Measurements from ENCODE around the gene AKT2. TPM values are rescaled to one million over a fixed set of nuclear protein-coding genes. Genes with fewer than 3 reads are reported as not detected.

Gene AKT2
- polyA plus RNA-seq, 3 donors, result 11.4 to 122 (median 16.3) TPM

DNA sequence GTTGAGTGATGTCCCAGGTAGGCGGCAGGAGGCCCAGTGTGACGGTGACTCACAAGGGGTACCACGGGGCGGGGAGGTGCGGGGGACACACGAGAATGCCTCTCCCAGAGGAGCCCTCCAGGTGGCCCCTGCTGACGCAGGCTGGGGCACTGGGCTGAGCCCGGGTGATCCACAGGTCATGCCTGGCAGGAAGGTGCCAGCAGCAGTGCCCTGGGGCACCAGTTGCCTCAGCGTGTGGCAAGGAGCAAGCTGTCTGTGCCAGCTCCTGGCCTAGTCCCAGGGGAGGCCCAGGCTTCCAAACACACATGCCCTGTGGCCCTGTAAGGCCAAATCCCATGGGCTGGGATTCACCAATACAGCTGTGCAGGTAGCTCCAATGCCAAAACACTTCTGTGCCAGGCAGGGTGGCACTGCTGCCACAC is 28.0 kb downstream of the AKT2 start:
- Histone ChIP-seq H3K4me1 (ENCODE audit: control insufficient read depth in 1 of 2, insufficient read depth in 2 of 2, low read length in 2 of 2) (peaks cover 12 to 14% of the 10 kb centered on the region in 2 donors), H3K4me2 (replicated peaks; ENCODE audit: extremely low read depth, low read length, poor library complexity, severe bottlenecking) (no peak overlapping the region), H3K9me3 (replicated peaks in 1 of 2; ENCODE audit: control insufficient read depth in 1 of 2, insufficient read depth in 1 of 2, low read length in 2 of 2) (no peaks in the 10 kb centered on the region), H3K9ac (ENCODE audit: insufficient read depth, low read length, poor library complexity, severe bottlenecking) (no peak overlapping the region), H3K4me3 (replicated peaks in 1 of 3; ENCODE audit: low read depth in 2 of 3, low read length in 3 of 3) (no peak overlapping the region), H4K20me1 (ENCODE audit: insufficient read depth, low read length) (peaks cover 68% of the 10 kb centered on the region), H2AFZ (ENCODE audit: insufficient read depth, low read depth, low read length, poor library complexity, severe bottlenecking) (no peak overlapping the region), H3K79me2 (ENCODE audit: insufficient read depth, low read length) (peaks cover 47% of the 10 kb centered on the region), H3K36me3 (replicated peaks in 1 of 2; ENCODE audit: control insufficient read depth in 1 of 2, insufficient read depth in 2 of 2, low read length in 2 of 2) (peaks cover 48 to 57% of the 10 kb centered on the region in 2 donors), H3K27ac (ENCODE audit: low read depth in 1 of 2, low read length in 2 of 2) (no peak overlapping the region), H3K27me3 (ENCODE audit: control insufficient read depth in 2 of 2, insufficient read depth in 2 of 2, low read length in 2 of 2) (no peaks in the 10 kb centered on the region)
- TF ChIP-seq, protein P1, sequence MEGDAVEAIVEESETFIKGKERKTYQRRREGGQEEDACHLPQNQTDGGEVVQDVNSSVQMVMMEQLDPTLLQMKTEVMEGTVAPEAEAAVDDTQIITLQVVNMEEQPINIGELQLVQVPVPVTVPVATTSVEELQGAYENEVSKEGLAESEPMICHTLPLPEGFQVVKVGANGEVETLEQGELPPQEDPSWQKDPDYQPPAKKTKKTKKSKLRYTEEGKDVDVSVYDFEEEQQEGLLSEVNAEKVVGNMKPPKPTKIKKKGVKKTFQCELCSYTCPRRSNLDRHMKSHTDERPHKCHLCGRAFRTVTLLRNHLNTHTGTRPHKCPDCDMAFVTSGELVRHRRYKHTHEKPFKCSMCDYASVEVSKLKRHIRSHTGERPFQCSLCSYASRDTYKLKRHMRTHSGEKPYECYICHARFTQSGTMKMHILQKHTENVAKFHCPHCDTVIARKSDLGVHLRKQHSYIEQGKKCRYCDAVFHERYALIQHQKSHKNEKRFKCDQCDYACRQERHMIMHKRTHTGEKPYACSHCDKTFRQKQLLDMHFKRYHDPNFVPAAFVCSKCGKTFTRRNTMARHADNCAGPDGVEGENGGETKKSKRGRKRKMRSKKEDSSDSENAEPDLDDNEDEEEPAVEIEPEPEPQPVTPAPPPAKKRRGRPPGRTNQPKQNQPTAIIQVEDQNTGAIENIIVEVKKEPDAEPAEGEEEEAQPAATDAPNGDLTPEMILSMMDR (IDR thresholded peaks at IDR 0.05), result no peak
- Mint-ChIP-seq H3K4me3 (no peak overlapping the region), H3K27ac (no peak overlapping the region), H3K4me1 (peaks cover 16% of the 10 kb centered on the region), H3K9me3 (no peaks in the 10 kb centered on the region), H3K27me3 (ENCODE audit: low read depth in 3 of 3) (peaks cover 0 to 4% (median 0%) of the 10 kb centered on the region in 3 donors), H3K36me3 (peaks cover 51 to 55% of the 10 kb centered on the region in 2 donors)
- DNase-seq, result no peak
- intact Hi-C loops (cut with micrococcal nuclease), result no loop called here
- 95% methylated on average over 9 of the region's 9 CpGs for WGBS (ENCODE audit: insufficient coverage)

DNA sequence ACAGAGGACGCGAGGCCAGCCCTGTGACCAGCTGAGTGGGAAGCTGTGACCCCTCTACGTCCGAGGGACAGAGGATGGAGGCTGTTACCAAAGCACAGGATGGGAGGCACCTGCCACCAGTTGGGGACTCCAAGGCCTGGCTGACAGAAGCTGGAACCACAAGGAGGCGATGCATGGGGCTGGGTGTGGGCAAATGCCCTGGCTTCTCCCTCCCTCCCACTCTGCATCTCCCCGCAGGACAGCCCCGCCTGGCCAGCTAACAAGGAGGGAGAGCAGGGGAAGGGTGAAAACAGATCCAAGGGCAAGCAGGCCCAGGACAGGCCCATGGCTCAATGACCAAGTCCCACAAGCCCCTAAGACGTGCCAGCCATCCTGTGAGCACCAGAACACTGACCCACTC is 28.6 kb downstream of the AKT2 start:
- H3K9me3 Mint-ChIP-seq, result no peaks in the 10 kb centered on the region
- no peak overlapping the region for H3K27ac Mint-ChIP-seq
- Histone ChIP-seq H4K20me1 (ENCODE audit: insufficient read depth, low read length) (peaks cover 68% of the 10 kb centered on the region), H2AFZ (ENCODE audit: insufficient read depth, low read depth, low read length, poor library complexity, severe bottlenecking) (no peak overlapping the region), H3K36me3 (replicated peaks in 1 of 2; ENCODE audit: control insufficient read depth in 1 of 2, insufficient read depth in 2 of 2, low read length in 2 of 2) (peaks cover 52 to 63% of the 10 kb centered on the region in 2 donors), H3K4me2 (replicated peaks; ENCODE audit: extremely low read depth, low read length, poor library complexity, severe bottlenecking) (no peak overlapping the region), H3K9ac (ENCODE audit: insufficient read depth, low read length, poor library complexity, severe bottlenecking) (no peak overlapping the region), H3K9me3 (replicated peaks in 1 of 2; ENCODE audit: control insufficient read depth in 1 of 2, insufficient read depth in 1 of 2, low read length in 2 of 2) (no peaks in the 10 kb centered on the region), H3K4me1 (ENCODE audit: control insufficient read depth in 1 of 2, insufficient read depth in 2 of 2, low read length in 2 of 2) (peaks cover 6 to 8% of the 10 kb centered on the region in 2 donors), H3K79me2 (ENCODE audit: insufficient read depth, low read length) (peaks cover 47% of the 10 kb centered on the region), H3K27ac (ENCODE audit: low read depth in 1 of 2, low read length in 2 of 2) (no peak overlapping the region), H3K4me3 (replicated peaks in 1 of 3; ENCODE audit: low read depth in 2 of 3, low read length in 3 of 3) (no peak overlapping the region), H3K27me3 (ENCODE audit: control insufficient read depth in 2 of 2, insufficient read depth in 2 of 2, low read length in 2 of 2) (no peaks in the 10 kb centered on the region)
- no peak overlapping the region for H3K4me3 Mint-ChIP-seq
- peaks cover 56 to 60% of the 10 kb centered on the region in 2 donors for H3K36me3 Mint-ChIP-seq
- TF ChIP-seq, protein P1 (IDR thresholded peaks at IDR 0.05), result no peak
- intact Hi-C loops (cut with micrococcal nuclease), result no loop called here
- H3K4me1 Mint-ChIP-seq, result peaks cover 10% of the 10 kb centered on the region
- DNase-seq, result no peak
- 98% methylated on average over 4 of the region's 8 CpGs for WGBS (ENCODE audit: insufficient coverage)
- peaks cover 0 to 4% (median 0%) of the 10 kb centered on the region in 3 donors for H3K27me3 Mint-ChIP-seq (ENCODE audit: low read depth in 3 of 3)
